ENCODE data around the gene SUPT6H. TPM values are rescaled to one million over a fixed set of nuclear protein-coding genes. Genes with fewer than 3 reads are reported as not detected.

The SUPT6H gene
- total and polyA plus RNA-seq, 2 of the 8 experiments (the other 6 are each of a cell fraction or from before 2014, with no cell fraction given), result 32.0 to 59.9 TPM

GRCh38 chr17:28662527-28662829, 473 bp downstream of the SUPT6H start:
- CTCF ChIA-PET (ENCODE audit: partially characterized antibody), result interaction anchor here (0.8 to 4.0 kb wide), 3 partner anchors 13 to 55 kb away, joined by 4 to 38 read pairs (median 12); partner anchors contain the start of gene BLTP2
- no peak overlapping the region for H4K5ac ChIP-seq (ENCODE audit: insufficient read length, low read depth, low read length)
- H3K79me2 ChIP-seq (ENCODE audit: control insufficient read depth in 1 of 2, insufficient read depth in 2 of 2, low read length in 2 of 2), result peaks cover 28 to 70% of the 10 kb centered on the region in 2 experiments
- H3K56ac ChIP-seq (replicated peaks; ENCODE audit: insufficient read length, low read depth, low read length), result peak overlapping the region; percentile 73
- TF ChIP-seq HDAC2 (IDR thresholded peaks at IDR 0.05; ENCODE audit: borderline replicate concordance in 1 of 2, low read depth in 2 of 2, low read length in 2 of 2), result 0 out of 4 replicates have a peak, but pooled peaks of 1 of the 2 experiments have one; percentile 14
- TF ChIP-seq CHD2 (IDR thresholded peaks at IDR 0.05; ENCODE audit: low read length), result no peak
- TF ChIP-seq PHF8 (conservative IDR thresholded peaks at IDR 0.05; ENCODE audit: low read depth, low read length), result no peak
- H2BK120ac ChIP-seq (replicated peaks; ENCODE audit: low read depth, low read length), result no peak overlapping the region
- peak overlapping the region; percentile 51; the same call in 1 of the 2 replicates for H4K8ac ChIP-seq (ENCODE audit: extremely low read depth, insufficient read depth, low read length)
- peak overlapping the region; percentile 66 for H2BK5ac ChIP-seq (ENCODE audit: low read depth, low read length)
- H2BK20ac ChIP-seq (ENCODE audit: low read length), result no peak overlapping the region
- H2BK12ac ChIP-seq (ENCODE audit: low read depth, low read length), result no peak overlapping the region
- FAIRE-seq, result no peak
- 1% methylated on average over 10 of the region's 10 CpGs; no CpG with 5 or more reads in 1 of the 2 experiments for WGBS, 2 experiments (ENCODE audit: extremely low coverage in 1 of 2, insufficient coverage in 1 of 2, insufficient read length in 1 of 2, insufficient replicate concordance in 2 of 2, low coverage in 1 of 2, low lambda C conversion rate in 2 of 2, missing lambda C conversion rate in 1 of 2)
- no peak overlapping the region for H3K23ac ChIP-seq (ENCODE audit: insufficient read length)
- H3K14ac ChIP-seq (ENCODE audit: insufficient read length), result no peak overlapping the region
- H3K27ac ChIP-seq (ENCODE audit: low read depth, low read length), result peak overlapping the region; percentile 92
- peaks cover 8% of the 10 kb centered on the region for H3K79me1 ChIP-seq (ENCODE audit: low read depth, low read length)
- H3K27me3 ChIP-seq (replicated peaks in 1 of 4; ENCODE audit: control insufficient read depth in 3 of 4, extremely low read depth in 1 of 4, insufficient read depth in 3 of 4, low read length in 3 of 4), result no peaks in the 10 kb centered on the region
- H3K9me3 ChIP-seq (ENCODE audit: insufficient read depth in 2 of 2, low read depth in 1 of 2, low read length in 1 of 2), result peaks cover 0 to 17% of the 10 kb centered on the region in 2 experiments; a peak in 3 of 4 replicates
- H2AFZ ChIP-seq (ENCODE audit: low read length), result no peak overlapping the region
- peak overlapping the region; percentile 18; the same call in 1 of the 2 replicates for H2BK15ac ChIP-seq (ENCODE audit: low read length)
- peaks cover 0 to 25% (median 11%) of the 10 kb centered on the region in 4 experiments; a peak in 4 of 8 replicates for H3K36me3 ChIP-seq (ENCODE audit: control insufficient read depth in 2 of 4, insufficient read depth in 4 of 4, low read length in 3 of 4)
- peaks cover 0 to 2% (median 0%) of the 10 kb centered on the region in 4 experiments; a peak in 3 of 7 replicates for H3K4me1 ChIP-seq (replicated peaks in 1 of 4; ENCODE audit: control insufficient read depth in 3 of 4, insufficient read depth in 4 of 4, low read length in 3 of 4)
- peak overlapping the region; percentile 26 for H4K91ac ChIP-seq (replicated peaks; ENCODE audit: insufficient read length, low read length)
- no peak overlapping the region for H3K4ac ChIP-seq (replicated peaks; ENCODE audit: insufficient read length, low read depth, low read length)
- H3K4me2 ChIP-seq (ENCODE audit: insufficient read depth in 1 of 2, low read depth in 2 of 2, low read length in 2 of 2), result peak overlapping the region; percentile 74 to 81
- H3K23me2 ChIP-seq (ENCODE audit: low read depth, low read length), result peaks cover 3% of the 10 kb centered on the region; the same call in 1 of the 2 replicates
- H4K20me1 ChIP-seq (replicated peaks in 1 of 2; ENCODE audit: control insufficient read depth in 1 of 2, insufficient read depth in 2 of 2, low read length in 2 of 2), result peaks cover 0 to 12% of the 10 kb centered on the region in 2 experiments
- POLR2A ChIA-PET (ENCODE audit: partially characterized antibody), result interaction anchor here (0.6 to 3.9 kb wide), 21 partner anchors 8 to 88 kb away, joined by 3 to 55 read pairs (median 5); partner anchors contain the start of genes BLTP2, PROCA1, RPL23A and TLCD1
- DNase-seq (ENCODE audit: low read depth in 1 of 2, low spot score in 2 of 2), result no peak
- H3K4me3 ChIP-seq (ENCODE audit: extremely low read depth in 1 of 4, insufficient read depth in 2 of 4, low read depth in 3 of 4, low read length in 4 of 4), result peak overlapping the region; percentile 85 to 99 (median 96)
- no peak overlapping the region for H2AK5ac ChIP-seq (ENCODE audit: low read depth, low read length)
- peak overlapping the region; percentile 73 to 96 (median 93) for H3K9ac ChIP-seq (replicated peaks in 1 of 4; ENCODE audit: extremely low read depth in 1 of 4, low read depth in 3 of 4, low read length in 3 of 4)
- H3K18ac ChIP-seq (ENCODE audit: extremely low read depth, low read length), result peak overlapping the region; percentile 83; the same call in 1 of the 2 replicates

Measured in H1 (cell line).